NT2/D1 (cell line): Measurements from ENCODE around the gene CYFIP1.

ENCODE experiments used
- SUZ12 ChIP-seq: IDR thresholded peaks from 2 replicates; pipeline ENCODE4 v1.6.1; 2011; ENCODE audit not compliant: insufficient read length, insufficient read depth; ENCODE audit errors: extremely low read depth
- YY1 ChIP-seq: IDR thresholded peaks from 2 replicates; pipeline ENCODE4 v1.6.1; 2011; ENCODE audit not compliant: insufficient read length, insufficient read depth
- ZNF274 ChIP-seq: IDR thresholded peaks from 2 replicates; pipeline ENCODE4 v1.6.1; 2011; ENCODE audit warnings: mild to moderate bottlenecking, low read depth, low read length

- no peak for TF ChIP-seq ZNF274
- no peak for TF ChIP-seq YY1
- no peak for TF ChIP-seq SUZ12
Measured at GRCh38 chr15:22874966-22875365, 105.2 kb downstream of the CYFIP1 start.
